ENCODE measurements around the gene USP54. TPM values are rescaled to one million over a fixed set of nuclear protein-coding genes. Genes with fewer than 3 reads are reported as not detected.

The USP54 gene
- total and polyA plus RNA-seq, 2 experiments from 2014 or later, result 15.1 to 27.4 TPM

GRCh38 chr10:73456187-73456890 lies 134.8 kb downstream of the USP54 start:
- ATAC-seq, result no peak
- Histone ChIP-seq H3K27ac (ENCODE audit: low read depth) (no peak overlapping the region), H3K9me2 (ENCODE audit: insufficient read depth) (no peaks in the 10 kb centered on the region), H3K4me3 (no peak overlapping the region), H3K4me1 (ENCODE audit: insufficient read depth) (no peaks in the 10 kb centered on the region), H3K79me2 (replicated peaks; ENCODE audit: insufficient read depth) (no peaks in the 10 kb centered on the region), H3K27me3 (ENCODE audit: insufficient read depth) (no peaks in the 10 kb centered on the region), H3F3A (replicated peaks; ENCODE audit: low read depth) (no peaks in the 10 kb centered on the region), H2AFZ (no peak overlapping the region), H3K4me2 (no peak overlapping the region), H3K36me3 (ENCODE audit: insufficient read depth) (no peaks in the 10 kb centered on the region), H4K20me1 (replicated peaks; ENCODE audit: insufficient read depth) (no peaks in the 10 kb centered on the region)
- peaks cover 6% of the 10 kb centered on the region; the same call in 2 of the 3 replicates for H3K4me1 Mint-ChIP-seq
- no peaks in the 10 kb centered on the region for H3K27me3 Mint-ChIP-seq (ENCODE audit: insufficient read depth, low read depth, poor library complexity)
- peaks cover 2% of the 10 kb centered on the region; the same call in 2 of the 3 replicates for H3K36me3 Mint-ChIP-seq (ENCODE audit: low read depth)
- DNase-seq (ENCODE audit: low spot score), result no peak
- no peaks in the 10 kb centered on the region for H3K9me3 Mint-ChIP-seq
- TF ChIP-seq EZH2phosphoT487 (IDR thresholded peaks at IDR 0.05; ENCODE audit: unreplicated experiment) (no peak), STAT1 (IDR thresholded peaks at IDR 0.05; ENCODE audit: unreplicated experiment) (no peak), CREB1 (CRISPR knock-in tag; IDR thresholded peaks at IDR 0.05; ENCODE audit: low read depth) (no peak), ZNF462 (CRISPR knock-in tag; IDR thresholded peaks at IDR 0.05) (no peak), CTCF (conservative IDR thresholded peaks at IDR 0.05; ENCODE audit: low read depth in 2 of 2) (no peak), EZH2 (IDR thresholded peaks at IDR 0.05; ENCODE audit: low read depth, unreplicated experiment) (no peak), POLR2AphosphoS5 (IDR thresholded peaks at IDR 0.05; ENCODE audit: low read depth) (no peak), ETS1 (IDR thresholded peaks at IDR 0.05) (no peak), ZNF114 (CRISPR knock-in tag; IDR thresholded peaks at IDR 0.05) (no peak), ZNF331 (CRISPR knock-in tag; IDR thresholded peaks at IDR 0.05; ENCODE audit: low read depth) (no peak), JUNB (IDR thresholded peaks at IDR 0.05; ENCODE audit: unreplicated experiment) (no peak), REST (IDR thresholded peaks at IDR 0.05; ENCODE audit: unreplicated experiment) (no peak), NANOG (IDR thresholded peaks at IDR 0.05; ENCODE audit: borderline replicate concordance) (no peak)
- H3K4me3 Mint-ChIP-seq, result no peak overlapping the region
- H3K27ac Mint-ChIP-seq, result no peak overlapping the region

Data from GM23338 (cell line).